SK-N-SH treated with all-trans-retinoic acid at 6 μM for 48 hours (cell line): ENCODE results near the gene GNGT2.

Experiments used
- ATAC-seq: fragments of 200-7000 bp; cut with Tn5 transposase; 3 replicates; pipeline ENCODE4 v1.9.1; 2020; ENCODE audit warnings: mild to moderate bottlenecking, moderate library complexity
- ARNTL ChIP-seq: fragments of 450-650 bp; formaldehyde crosslinking; IDR thresholded peaks from 2 replicates; pipeline ENCODE4 v1.5.0; 2020; ENCODE audit warnings: low read depth, mild to moderate bottlenecking, moderate library complexity, borderline replicate concordance
- BACH2 ChIP-seq: fragments of 250-450 bp; sonication (Bioruptor Pico); IDR thresholded peaks from 2 replicates; pipeline ENCODE4 v1.9.0; 2021; ENCODE audit warnings: mild to moderate bottlenecking, borderline replicate concordance
- CSDC2 ChIP-seq: fragments of 250-450 bp; sonication (Bioruptor Pico); IDR thresholded peaks from 2 replicates; pipeline ENCODE4 v1.5.0; 2020; ENCODE audit warnings: mild to moderate bottlenecking, moderate library complexity
- ESRRG ChIP-seq: fragments of 250-450 bp; sonication (Bioruptor Pico); IDR thresholded peaks from 2 replicates; pipeline ENCODE4 v1.6.1; 2021; ENCODE audit warnings: mild to moderate bottlenecking
- GLIS3 ChIP-seq: fragments of 250-450 bp; sonication (Bioruptor Pico); IDR thresholded peaks from 2 replicates; pipeline ENCODE4 v1.5.0; 2020; ENCODE audit warnings: mild to moderate bottlenecking, moderate library complexity
- ISL1 ChIP-seq: fragments of 250-450 bp; sonication (Bioruptor Pico); IDR thresholded peaks from 2 replicates; pipeline ENCODE4 v2.1.2; 2022; ENCODE audit warnings: mild to moderate bottlenecking, moderate library complexity
- OSR1 ChIP-seq: fragments of 250-450 bp; sonication (Bioruptor Pico); IDR thresholded peaks from 2 replicates; pipeline ENCODE4 v1.8.0; 2022; ENCODE audit warnings: moderate library complexity, mild to moderate bottlenecking, inconsistent platforms
- PPARA ChIP-seq: fragments of 250-450 bp; sonication (Bioruptor Pico); IDR thresholded peaks from 2 replicates; pipeline ENCODE4 v1.5.0; 2020; ENCODE audit warnings: mild to moderate bottlenecking, borderline replicate concordance
- RARB ChIP-seq: fragments of 250-450 bp; sonication (Bioruptor Pico); IDR thresholded peaks from 2 replicates; pipeline ENCODE4 v1.8.0; 2021; ENCODE audit warnings: mild to moderate bottlenecking, moderate library complexity
- SNAI2 ChIP-seq: fragments of 250-450 bp; sonication (Bioruptor Pico); IDR thresholded peaks from 2 replicates; pipeline ENCODE4 v1.5.0; 2020; ENCODE audit warnings: mild to moderate bottlenecking, moderate library complexity
- TCF4 ChIP-seq: fragments of 250-450 bp; sonication (Bioruptor Pico); IDR thresholded peaks from 2 replicates; pipeline ENCODE4 v1.8.0; 2021; ENCODE audit warnings: mild to moderate bottlenecking, moderate library complexity, borderline replicate concordance
- ZC3H10 ChIP-seq: fragments of 250-450 bp; sonication (Bioruptor Pico); IDR thresholded peaks from 2 replicates; pipeline ENCODE4 v1.5.1; 2021; ENCODE audit warnings: mild to moderate bottlenecking, moderate library complexity
- ZFP3 ChIP-seq: fragments of 250-450 bp; sonication (Bioruptor Pico); IDR thresholded peaks from 2 replicates; pipeline ENCODE4 v1.5.0; 2020; ENCODE audit warnings: mild to moderate bottlenecking, moderate library complexity
- ZFP30 ChIP-seq: fragments of 450-650 bp; formaldehyde crosslinking; IDR thresholded peaks from 2 replicates; pipeline ENCODE4 v1.5.0; 2022; ENCODE audit warnings: mild to moderate bottlenecking, moderate library complexity
- ZNF565 ChIP-seq: fragments of 450-650 bp; formaldehyde crosslinking; conservative IDR thresholded peaks from 2 replicates; pipeline ENCODE4 v1.5.0; 2020; ENCODE audit warnings: low read depth, mild to moderate bottlenecking, moderate library complexity
- ZNF70 ChIP-seq: fragments of 450-650 bp; formaldehyde crosslinking; IDR thresholded peaks from 2 replicates; pipeline ENCODE4 v1.5.0; 2020; ENCODE audit warnings: mild to moderate bottlenecking, moderate library complexity
- ZNF8 ChIP-seq: fragments of 450-650 bp; formaldehyde crosslinking; IDR thresholded peaks from 2 replicates; pipeline ENCODE4 v1.5.0; 2020; ENCODE audit warnings: mild to moderate bottlenecking, moderate library complexity
- TF ChIP-seq, protein P1 (sequence below): fragments of 250-450 bp; sonication (Bioruptor Pico); IDR thresholded peaks from 2 replicates; pipeline ENCODE4 v1.5.1; 2020; ENCODE audit warnings: low read depth, mild to moderate bottlenecking, moderate library complexity
- TF ChIP-seq, protein P2 (sequence below): fragments of 250-450 bp; sonication (Bioruptor Pico); IDR thresholded peaks from 2 replicates; pipeline ENCODE4 v1.5.0; 2020; ENCODE audit warnings: mild to moderate bottlenecking, moderate library complexity
- TF ChIP-seq, protein P3 (sequence below): fragments of 250-450 bp; sonication (Bioruptor Pico); IDR thresholded peaks from 2 replicates; pipeline ENCODE4 v1.5.1; 2021; ENCODE audit warnings: mild to moderate bottlenecking, moderate library complexity
- TF ChIP-seq, protein P4 (sequence below): fragments of 250-450 bp; sonication (Bioruptor Pico); IDR thresholded peaks from 2 replicates; pipeline ENCODE4 v1.8.0; 2020; ENCODE audit warnings: mild to moderate bottlenecking, moderate library complexity, borderline replicate concordance
- TF ChIP-seq, protein P5 (sequence below): fragments of 250-450 bp; sonication (Bioruptor Pico); IDR thresholded peaks from 2 replicates; pipeline ENCODE4 v1.8.0; 2021; ENCODE audit warnings: low read depth, mild to moderate bottlenecking, moderate library complexity, borderline replicate concordance

The GNGT2 gene

DNA sequence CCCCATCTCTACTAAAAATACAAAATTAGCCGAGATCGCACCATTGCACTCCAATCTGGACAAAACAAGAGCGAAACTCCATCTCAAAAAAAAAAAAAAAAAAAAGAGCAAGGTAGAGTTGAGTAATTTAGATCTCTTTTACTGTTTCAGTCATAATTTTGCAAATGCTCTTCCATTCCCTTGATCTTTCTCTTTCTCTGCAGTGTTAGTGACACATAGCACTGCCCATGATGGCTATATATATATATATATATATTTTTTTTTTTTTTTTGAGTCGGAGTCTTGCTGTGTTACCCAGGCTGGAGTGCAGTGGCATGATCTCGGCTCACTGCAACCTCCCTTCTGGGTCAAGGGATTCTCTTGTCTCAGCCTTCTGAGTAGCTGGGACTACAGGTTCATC is 32.4 kb upstream of the GNGT2 start:
- TF ChIP-seq, protein P1, sequence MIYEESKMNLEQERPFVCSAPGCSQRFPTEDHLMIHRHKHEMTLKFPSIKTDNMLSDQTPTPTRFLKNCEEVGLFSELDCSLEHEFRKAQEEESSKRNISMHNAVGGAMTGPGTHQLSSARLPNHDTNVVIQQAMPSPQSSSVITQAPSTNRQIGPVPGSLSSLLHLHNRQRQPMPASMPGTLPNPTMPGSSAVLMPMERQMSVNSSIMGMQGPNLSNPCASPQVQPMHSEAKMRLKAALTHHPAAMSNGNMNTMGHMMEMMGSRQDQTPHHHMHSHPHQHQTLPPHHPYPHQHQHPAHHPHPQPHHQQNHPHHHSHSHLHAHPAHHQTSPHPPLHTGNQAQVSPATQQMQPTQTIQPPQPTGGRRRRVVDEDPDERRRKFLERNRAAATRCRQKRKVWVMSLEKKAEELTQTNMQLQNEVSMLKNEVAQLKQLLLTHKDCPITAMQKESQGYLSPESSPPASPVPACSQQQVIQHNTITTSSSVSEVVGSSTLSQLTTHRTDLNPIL (CRISPR knock-in tag) = no peak
- TF ChIP-seq RARB (CRISPR knock-in tag) = no peak
- TF ChIP-seq ZNF8 (CRISPR knock-in tag) = no peak
- TF ChIP-seq ISL1 (CRISPR knock-in tag) = no peak
- TF ChIP-seq CSDC2 = no peak
- TF ChIP-seq GLIS3 (CRISPR knock-in tag) = no peak
- no peak for TF ChIP-seq ZC3H10
- TF ChIP-seq BACH2 = no peak
- TF ChIP-seq ZFP30 (CRISPR knock-in tag) = no peak
- TF ChIP-seq SNAI2 = no peak
- ATAC-seq = no peak

DNA sequence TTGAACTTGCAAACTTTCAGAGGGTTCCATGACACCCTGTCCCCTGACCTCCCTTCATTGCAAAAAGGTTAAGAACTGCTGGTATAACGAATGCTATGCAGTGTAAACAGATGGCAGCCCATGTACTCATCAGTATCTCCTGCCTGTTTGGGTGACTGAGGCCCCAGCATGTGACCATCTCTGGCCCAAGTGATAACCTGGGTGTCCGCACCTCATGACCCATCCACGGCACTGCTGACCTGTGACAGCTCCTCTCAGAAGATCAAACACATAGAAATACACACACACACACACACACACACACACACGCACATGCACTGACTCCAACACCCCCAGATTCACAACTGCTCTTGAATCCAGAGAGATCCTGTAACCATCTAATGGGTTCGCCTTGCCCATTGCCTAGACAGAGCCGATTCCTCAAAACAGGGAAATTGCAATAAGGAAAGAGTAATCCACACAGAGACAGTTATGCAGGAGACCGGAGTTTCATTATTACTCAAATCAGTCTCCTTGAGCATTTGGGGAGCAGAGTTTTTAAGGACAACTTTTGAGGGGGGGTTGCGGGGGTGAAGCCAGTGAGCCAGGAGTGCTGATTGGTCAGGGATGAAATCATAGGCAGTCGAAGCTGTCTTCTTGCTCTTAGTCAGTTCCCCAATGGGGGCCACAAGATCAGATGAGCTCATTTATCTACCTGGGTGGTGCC is 31.5 kb upstream of the GNGT2 start:
- TF ChIP-seq SNAI2 (no peak), ZC3H10 (no peak), ZNF70 (CRISPR knock-in tag) (no peak), PPARA (CRISPR knock-in tag) (no peak), BACH2 (no peak), GLIS3 (CRISPR knock-in tag) (no peak), TCF4 (no peak), ZNF8 (CRISPR knock-in tag) (no peak), RARB (CRISPR knock-in tag) (no peak), CSDC2 (no peak)
- TF ChIP-seq, protein P1 (CRISPR knock-in tag) = no peak
- TF ChIP-seq, protein P2, sequence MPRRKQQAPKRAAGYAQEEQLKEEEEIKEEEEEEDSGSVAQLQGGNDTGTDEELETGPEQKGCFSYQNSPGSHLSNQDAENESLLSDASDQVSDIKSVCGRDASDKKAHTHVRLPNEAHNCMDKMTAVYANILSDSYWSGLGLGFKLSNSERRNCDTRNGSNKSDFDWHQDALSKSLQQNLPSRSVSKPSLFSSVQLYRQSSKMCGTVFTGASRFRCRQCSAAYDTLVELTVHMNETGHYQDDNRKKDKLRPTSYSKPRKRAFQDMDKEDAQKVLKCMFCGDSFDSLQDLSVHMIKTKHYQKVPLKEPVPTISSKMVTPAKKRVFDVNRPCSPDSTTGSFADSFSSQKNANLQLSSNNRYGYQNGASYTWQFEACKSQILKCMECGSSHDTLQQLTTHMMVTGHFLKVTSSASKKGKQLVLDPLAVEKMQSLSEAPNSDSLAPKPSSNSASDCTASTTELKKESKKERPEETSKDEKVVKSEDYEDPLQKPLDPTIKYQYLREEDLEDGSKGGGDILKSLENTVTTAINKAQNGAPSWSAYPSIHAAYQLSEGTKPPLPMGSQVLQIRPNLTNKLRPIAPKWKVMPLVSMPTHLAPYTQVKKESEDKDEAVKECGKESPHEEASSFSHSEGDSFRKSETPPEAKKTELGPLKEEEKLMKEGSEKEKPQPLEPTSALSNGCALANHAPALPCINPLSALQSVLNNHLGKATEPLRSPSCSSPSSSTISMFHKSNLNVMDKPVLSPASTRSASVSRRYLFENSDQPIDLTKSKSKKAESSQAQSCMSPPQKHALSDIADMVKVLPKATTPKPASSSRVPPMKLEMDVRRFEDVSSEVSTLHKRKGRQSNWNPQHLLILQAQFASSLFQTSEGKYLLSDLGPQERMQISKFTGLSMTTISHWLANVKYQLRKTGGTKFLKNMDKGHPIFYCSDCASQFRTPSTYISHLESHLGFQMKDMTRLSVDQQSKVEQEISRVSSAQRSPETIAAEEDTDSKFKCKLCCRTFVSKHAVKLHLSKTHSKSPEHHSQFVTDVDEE (CRISPR knock-in tag) = no peak
- TF ChIP-seq, protein P3, sequence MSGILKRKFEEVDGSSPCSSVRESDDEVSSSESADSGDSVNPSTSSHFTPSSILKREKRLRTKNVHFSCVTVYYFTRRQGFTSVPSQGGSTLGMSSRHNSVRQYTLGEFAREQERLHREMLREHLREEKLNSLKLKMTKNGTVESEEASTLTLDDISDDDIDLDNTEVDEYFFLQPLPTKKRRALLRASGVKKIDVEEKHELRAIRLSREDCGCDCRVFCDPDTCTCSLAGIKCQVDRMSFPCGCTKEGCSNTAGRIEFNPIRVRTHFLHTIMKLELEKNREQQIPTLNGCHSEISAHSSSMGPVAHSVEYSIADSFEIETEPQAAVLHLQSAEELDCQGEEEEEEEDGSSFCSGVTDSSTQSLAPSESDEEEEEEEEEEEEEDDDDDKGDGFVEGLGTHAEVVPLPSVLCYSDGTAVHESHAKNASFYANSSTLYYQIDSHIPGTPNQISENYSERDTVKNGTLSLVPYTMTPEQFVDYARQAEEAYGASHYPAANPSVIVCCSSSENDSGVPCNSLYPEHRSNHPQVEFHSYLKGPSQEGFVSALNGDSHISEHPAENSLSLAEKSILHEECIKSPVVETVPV (CRISPR knock-in tag) = no peak
- TF ChIP-seq, protein P4, sequence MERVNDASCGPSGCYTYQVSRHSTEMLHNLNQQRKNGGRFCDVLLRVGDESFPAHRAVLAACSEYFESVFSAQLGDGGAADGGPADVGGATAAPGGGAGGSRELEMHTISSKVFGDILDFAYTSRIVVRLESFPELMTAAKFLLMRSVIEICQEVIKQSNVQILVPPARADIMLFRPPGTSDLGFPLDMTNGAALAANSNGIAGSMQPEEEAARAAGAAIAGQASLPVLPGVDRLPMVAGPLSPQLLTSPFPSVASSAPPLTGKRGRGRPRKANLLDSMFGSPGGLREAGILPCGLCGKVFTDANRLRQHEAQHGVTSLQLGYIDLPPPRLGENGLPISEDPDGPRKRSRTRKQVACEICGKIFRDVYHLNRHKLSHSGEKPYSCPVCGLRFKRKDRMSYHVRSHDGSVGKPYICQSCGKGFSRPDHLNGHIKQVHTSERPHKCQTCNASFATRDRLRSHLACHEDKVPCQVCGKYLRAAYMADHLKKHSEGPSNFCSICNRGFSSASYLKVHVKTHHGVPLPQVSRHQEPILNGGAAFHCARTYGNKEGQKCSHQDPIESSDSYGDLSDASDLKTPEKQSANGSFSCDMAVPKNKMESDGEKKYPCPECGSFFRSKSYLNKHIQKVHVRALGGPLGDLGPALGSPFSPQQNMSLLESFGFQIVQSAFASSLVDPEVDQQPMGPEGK (CRISPR knock-in tag) = no peak
- no peak; the same call in 1 of the 3 replicates for ATAC-seq

DNA sequence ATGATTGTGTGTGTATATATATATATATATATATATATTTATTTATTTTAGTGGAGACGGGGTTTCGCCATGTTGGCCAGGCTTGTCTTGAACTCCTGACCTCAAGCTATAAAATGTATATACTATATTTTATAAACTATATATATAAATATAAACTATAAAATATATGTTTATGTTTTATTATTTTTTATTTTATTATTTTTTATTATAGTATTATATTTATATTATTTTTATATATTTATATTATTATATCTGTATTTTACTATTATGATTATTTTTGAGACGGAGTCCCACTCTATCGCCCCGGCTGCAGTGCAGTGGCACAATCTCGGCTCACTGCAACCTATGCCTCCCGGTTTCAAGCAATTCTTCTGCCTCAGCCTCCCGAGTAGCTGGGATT is 30.7 kb upstream of the GNGT2 start:
- no peak for ATAC-seq
- TF ChIP-seq, protein P3 (CRISPR knock-in tag) = no peak
- TF ChIP-seq ZFP30 (CRISPR knock-in tag) (no peak), ARNTL (no peak), TCF4 (no peak), ZNF70 (CRISPR knock-in tag) (no peak), BACH2 (no peak), RARB (CRISPR knock-in tag) (no peak), ZNF565 (CRISPR knock-in tag) (no peak), ESRRG (CRISPR knock-in tag) (no peak), OSR1 (CRISPR knock-in tag) (no peak), ZFP3 (CRISPR knock-in tag) (no peak), SNAI2 (no peak)
- TF ChIP-seq, protein P5, sequence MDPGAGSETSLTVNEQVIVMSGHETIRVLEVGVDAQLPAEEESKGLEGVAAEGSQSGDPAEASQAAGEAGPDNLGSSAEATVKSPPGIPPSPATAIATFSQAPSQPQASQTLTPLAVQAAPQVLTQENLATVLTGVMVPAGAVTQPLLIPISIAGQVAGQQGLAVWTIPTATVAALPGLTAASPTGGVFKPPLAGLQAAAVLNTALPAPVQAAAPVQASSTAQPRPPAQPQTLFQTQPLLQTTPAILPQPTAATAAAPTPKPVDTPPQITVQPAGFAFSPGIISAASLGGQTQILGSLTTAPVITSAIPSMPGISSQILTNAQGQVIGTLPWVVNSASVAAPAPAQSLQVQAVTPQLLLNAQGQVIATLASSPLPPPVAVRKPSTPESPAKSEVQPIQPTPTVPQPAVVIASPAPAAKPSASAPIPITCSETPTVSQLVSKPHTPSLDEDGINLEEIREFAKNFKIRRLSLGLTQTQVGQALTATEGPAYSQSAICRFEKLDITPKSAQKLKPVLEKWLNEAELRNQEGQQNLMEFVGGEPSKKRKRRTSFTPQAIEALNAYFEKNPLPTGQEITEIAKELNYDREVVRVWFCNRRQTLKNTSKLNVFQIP = no peak
- TF ChIP-seq, protein P1 (CRISPR knock-in tag) = no peak
